GM19043 (cell line): ENCODE measurements around the gene E2F3.

Experiments used
- ATAC-seq: cut with Tn5 transposase; IDR thresholded peaks from one replicate; pipeline ENCODE4 v1.9.1; 2021; ENCODE audit warnings: low read depth; ENCODE audit not compliant: unreplicated experiment

E2F3 gene

DNA sequence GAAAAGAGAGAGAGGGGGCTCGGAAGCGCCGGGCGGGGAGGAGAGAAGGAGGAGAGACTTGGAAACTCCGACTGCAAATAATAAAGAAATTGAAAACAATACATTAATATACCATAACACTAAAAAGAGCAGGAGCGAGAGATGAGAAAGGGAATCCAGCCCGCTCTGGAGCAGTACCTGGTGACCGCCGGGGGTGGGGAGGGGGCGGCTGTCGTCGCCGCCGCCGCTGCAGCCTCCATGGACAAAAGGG lies 338 bp downstream of the E2F3 start:
- no peak for ATAC-seq

DNA sequence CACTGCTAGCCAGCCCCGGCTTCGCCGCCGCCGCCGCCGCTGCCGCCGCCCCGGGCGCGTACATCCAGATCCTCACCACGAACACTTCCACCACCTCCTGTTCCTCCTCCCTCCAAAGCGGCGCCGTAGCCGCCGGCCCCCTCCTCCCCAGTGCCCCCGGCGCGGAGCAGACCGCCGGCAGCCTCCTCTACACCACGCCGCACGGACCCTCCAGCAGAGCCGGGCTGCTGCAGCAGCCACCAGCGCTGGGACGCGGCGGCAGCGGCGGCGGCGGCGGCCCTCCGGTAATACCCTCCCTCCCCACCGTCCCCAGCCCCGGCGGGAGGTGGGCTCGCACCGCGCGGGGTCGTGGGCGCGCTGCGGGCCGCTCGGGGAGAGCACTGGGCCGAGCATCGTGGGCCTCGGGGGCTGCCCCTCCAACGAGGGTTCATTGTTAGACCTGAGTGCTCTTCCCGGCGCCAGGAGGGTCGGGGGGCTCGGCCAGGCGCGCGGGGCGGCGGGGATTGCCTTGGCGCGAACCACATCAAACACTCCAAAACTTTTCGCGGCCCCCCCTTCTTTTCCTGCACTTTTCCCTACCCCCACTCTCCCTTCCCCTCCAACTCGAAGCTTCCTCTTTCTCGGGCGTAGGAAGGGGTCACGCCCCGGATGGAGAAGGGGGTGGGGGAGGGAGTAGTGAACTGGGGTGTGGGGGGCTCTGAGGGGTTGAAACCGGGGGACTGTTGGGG lies 827 bp downstream of the E2F3 start:
- ATAC-seq, result no peak

DNA sequence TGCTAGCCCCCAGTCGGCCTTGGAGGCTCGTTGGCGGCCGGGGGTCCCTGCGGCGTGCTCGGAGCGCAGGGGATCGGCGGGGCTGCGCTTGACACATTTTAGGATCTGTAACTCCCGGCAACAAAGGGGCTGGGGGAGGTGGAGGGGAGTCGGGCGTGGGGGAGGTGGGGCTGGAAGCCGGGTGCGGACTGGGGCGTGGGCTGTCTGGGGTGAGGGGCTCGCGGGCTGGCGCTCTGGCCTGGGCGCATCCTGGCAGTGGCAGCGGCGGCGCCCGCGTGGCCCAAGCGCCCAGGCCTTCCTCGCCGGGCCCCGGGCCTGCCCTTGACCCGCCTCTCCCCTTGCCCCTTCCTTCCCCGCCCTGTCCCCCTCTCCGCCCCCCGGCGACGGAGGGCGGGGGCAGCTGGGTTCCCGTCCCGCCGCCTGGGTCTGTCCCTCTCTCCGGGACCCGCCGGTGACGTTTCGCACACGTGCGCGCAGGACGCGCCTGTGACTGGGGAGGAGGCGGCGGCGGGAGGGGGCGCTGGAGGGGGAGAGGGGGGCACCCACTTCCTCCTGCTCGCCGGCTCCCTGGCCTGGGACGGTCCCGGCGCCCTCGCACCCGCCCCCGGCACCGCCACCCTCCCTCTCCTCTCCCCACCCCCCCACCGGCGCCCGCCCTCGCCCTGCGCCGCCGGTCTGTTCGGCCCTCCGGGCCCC lies 1.5 kb downstream of the E2F3 start:
- peak; percentile 38 for ATAC-seq

DNA sequence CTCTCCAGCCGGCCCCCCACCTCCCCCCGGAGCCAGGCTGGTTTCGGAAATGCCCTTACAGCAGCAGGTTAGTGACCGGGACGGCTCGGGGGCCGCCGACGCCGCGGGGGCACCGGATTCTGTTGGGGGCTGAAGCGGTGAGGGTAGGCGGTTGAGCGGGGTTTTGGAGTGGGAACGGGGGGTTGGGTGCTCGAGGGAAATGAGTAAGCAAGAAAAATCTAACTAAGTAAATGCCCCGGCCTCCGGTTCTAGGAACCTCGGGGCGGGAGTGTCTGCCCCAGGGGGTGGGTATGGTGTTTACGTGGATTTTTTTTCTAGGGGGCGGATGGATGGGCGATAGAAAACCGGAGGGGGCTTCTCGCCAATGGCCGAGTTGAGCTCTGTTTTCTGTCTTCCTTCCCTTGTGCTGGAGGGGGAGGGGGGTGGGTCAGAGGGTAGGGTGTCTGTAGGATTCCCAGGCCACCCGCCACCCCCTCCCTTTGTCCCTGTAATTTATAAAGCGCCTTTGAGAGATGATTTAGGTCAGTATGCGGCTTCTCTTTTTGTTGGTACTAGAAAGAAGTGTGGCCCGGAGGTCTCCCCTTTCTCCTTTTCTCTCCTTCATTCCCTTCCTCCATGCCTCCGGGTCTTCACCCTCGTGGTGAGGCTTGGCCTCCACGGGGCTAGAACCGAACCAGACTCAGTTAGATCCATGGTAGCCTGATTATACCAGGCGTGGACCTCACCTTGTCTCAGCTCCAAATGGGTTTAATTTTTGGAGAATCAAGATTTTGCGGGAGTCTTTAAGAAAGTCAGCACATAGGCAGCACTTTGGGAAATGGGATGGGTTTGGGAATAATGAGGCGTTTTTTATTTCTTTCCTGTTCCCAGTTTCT lies 2.3 kb downstream of the E2F3 start:
- peak; percentile 0 for ATAC-seq

DNA sequence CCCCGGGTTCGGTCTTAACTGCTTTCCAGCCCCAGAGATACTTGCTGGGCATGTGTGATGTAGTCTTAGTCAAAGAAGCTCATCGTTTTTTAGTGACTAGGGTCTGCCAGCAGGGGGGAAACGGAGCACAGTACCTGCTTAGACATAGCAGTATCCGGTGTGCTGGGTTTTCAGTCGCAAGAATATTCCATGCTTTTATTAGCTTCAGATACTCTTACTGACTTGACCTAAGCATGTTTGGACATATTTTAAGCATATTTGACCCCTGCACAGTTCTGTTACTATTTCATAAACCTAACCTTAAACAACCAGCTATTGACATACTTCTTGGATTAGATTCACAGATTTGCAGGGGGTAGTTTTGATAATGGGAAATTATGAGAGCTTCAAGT lies 3.0 kb downstream of the E2F3 start:
- ATAC-seq, result peak; percentile 19

DNA sequence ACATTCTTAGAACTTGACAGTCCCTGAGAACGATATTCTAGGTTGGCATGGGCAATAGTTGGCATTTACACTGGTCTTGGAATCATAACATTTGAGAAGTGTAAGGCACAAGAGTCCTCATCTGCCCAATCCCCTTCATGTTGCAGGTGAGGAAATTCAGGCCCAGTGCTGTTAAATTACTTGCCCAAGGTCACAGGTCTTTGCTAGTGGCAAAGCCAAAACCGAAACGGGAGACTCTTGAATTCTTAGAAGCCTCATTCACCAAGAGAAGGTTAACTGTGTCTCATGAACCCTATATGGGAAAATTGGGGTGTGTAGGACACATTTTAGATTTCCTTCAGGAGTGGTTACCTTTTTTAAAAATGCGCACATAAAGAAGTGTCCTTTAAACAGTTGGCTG lies 7.2 kb downstream of the E2F3 start:
- no peak for ATAC-seq

DNA sequence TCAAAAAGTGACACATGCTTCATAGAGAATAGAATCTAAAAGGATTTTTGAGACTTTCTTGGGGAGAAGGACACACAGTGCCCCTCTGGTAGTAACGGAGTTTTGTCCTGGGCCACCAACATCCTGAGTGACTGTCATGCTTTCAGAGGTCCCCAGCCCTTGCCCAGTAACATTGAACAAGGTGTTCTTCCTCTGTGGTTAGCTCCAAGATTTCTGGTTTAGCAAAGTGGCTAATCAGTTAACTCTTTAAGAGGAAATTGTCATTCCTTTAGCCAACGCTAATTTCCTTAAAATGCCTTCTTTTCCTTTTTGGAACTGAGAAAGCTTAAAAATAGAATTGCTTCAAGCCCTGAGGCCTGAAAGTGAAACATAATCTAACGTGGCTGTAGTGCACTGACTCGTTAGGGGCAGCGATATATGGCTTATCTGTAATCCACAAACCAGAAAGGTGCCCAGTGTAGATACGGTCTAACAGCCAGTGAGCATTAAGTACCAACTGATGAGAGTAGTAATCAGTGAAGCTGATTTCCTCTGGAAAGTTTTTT lies 7.8 kb downstream of the E2F3 start:
- peak; percentile 92 for ATAC-seq

DNA sequence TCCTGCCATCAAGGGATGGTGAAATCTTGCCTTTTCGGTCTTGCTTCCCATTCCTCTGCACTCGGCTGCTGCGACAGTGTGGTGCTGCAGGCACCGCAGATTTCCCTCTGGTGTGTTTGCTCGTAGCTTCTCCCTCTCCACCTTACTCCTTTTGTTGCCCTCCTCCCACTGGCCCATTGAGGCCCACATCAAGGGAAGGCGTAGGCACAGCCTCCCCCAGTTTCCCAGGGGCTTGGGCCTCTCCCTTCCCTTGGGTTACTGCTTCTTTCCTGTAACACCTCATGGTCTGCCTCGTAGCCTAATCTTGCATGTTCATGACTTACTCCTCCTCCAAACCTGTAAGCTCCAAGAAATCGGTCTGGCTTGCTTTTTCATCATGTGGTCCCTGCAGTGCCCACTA lies 9.9 kb downstream of the E2F3 start:
- no peak for ATAC-seq

DNA sequence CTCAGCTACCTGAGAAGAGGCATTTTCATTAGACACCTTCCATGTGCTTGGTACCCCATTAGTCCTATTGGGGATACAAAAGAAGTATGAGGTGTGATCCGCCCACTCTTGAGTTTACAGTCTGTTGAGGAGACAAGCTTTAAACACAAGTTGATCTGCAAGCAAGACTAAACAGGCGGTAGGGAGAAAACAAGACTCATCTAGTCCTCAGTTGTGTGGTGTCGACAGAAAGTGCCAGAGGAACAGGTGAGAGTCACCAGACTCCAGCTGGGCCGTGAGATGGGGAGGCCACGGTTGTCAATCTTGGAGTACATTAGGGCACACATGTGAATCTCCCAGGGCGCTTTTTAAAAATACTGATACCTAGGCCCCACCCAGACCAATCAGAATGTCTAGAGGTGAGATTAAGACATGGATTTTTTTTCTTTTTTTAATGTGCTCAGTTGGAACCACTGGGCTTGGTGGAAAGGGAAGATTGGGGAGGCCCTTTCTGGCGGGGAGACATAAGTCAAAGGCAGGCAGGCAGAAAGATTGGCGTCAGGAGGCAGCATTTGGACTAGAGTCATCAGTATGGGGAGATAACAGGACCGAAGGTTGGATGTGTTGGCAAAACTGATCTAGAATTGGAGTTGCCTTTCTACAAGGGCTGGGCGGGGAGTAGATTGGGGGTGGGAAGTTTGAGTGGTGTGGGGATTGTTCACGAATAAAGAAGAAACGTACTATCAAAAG lies 10.4 kb downstream of the E2F3 start:
- no peak for ATAC-seq

DNA sequence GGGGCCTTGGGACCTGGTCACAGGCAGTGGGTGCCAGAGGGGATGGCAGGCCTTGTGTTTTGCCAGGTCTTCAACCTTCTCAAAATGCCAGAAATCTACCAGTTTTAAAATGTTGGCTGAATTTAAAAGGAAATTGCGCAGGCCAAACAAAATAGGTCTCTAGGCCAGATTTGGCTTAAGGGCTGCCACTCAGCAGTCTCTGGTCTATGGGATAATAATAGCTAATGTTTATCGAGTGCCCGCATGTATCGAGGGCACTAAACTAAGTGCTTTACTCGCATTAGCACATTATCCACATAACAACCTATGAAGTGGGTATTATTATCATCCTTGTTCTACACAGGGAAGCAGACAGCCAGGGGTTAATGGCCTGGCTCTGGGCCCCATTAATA lies 11.0 kb downstream of the E2F3 start:
- no peak for ATAC-seq

DNA sequence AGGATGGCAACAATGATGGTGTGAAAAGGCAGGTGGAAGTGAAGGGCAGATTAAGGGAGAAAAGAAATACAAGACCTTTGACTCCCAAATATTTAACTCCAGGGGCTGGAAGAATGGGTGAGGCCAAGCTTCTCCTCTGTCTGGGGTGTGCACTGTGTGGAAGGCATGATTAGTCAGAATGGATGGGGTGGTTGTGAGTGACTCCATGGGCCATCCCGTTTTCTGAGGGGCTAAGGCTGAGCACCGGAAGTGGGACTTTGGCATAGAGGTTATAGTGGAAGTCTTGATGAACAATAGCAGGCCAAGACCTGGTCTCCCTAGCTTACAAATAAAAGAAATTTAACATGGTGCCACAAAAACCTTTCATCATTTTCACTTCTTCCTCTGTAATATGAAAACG lies 12.1 kb downstream of the E2F3 start:
- no peak for ATAC-seq

DNA sequence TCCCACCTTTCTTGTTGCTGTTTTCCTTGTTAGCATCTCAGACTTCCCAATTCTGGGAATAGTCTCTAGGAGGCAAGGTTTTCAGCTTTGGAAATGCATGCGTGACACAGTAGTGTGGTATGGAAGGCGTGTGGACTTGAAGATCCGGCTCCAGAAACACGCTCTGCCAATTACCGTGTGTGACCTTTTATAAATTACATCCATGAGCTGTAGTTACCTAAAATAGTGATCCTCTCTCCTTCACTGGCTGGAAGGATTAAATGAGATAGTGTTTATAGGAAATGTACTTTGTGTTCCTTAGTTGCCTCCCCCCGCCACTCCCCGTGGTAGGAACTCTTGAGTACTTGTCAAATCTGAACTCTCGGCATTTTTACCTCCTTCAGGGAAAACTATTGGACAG lies 13.0 kb downstream of the E2F3 start:
- no peak for ATAC-seq

DNA sequence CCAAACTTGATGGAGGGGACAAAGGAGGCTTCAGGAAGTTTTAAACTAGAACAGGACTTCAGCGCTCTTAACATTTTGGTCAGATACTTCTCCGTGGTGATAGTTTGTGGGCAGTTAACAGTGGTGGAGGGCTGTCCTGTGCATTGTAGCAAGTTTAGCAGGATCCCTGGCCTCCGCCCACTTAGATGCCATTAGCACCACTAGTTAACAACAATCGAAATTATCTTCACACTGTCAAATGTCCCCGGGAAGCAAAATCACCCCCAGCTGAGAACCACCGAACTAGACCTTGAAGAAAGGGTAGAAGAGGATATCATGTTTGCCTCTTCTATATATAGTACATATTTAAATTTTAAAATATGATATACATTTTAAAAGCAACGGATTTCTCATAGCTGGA lies 13.6 kb downstream of the E2F3 start:
- no peak for ATAC-seq

DNA sequence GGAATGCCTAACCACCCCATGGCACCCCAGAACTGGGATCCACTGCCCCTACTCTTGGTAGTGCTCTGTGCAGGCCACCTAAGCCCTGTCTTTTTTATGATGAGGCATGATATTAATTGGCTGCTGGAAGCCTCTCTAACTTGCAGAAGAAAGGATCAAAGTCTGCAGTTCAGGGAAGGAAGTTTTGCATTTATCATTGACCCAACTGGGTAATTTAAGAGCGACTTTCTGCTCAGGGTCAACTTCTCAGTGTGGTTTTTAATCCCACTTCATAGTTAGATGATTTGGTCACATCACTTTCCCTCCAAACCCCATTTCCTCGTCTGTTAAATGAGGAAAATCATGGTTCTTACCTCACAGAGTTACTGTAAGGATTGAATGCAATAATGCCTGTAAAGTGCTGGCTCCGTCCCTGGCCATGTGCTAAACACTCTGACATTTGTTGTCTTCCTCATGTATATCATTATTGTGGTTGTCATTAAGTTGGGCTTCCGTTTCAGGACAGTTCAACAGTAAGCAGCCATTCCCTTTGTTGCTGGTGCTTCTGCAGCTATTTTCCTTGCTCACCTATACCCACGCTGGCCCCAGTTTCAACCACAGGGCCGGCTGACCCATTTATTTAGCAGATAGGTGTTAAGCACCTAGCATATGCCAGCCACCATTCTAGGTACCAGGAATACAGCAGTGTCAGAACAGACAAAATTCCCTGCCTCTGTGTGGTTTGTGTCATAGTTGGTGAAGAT lies 14.2 kb downstream of the E2F3 start:
- no peak for ATAC-seq

DNA sequence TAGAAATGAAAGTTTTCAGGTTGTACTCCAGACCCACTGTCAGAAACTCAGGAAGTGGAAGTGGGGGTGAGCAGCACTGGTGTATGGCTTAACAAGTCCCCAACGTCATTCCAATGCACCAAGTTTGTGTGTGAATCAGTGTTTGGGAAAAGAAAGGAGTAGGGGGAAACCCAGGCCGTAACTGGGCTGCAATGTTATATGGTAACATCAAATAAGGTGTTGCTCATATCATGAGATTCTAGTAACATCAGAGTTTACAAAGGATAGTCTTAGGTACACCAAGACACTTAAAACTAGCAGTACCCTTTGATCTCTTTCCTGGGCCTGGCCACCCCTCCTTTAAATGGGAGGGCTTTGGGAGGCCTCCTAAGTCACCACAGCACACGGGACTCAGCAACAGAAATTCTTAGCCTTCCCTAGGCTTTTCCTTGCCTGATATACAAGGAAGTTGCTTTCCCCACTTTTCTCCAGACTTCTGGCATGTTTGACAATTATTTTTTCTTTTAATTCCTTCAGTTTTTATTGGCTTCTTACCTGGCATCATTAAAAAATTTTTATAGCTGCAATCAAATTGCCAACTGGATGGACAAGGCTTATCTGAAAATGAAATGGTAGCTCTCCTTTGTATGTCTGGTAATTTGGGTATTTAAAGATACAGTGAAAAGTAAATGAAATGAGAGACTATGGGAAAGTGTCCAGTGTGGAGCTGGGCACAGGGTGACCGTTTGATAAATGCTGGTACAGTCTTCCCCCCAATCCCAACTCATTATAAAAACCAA lies 15.1 kb downstream of the E2F3 start:
- ATAC-seq, result no peak

DNA sequence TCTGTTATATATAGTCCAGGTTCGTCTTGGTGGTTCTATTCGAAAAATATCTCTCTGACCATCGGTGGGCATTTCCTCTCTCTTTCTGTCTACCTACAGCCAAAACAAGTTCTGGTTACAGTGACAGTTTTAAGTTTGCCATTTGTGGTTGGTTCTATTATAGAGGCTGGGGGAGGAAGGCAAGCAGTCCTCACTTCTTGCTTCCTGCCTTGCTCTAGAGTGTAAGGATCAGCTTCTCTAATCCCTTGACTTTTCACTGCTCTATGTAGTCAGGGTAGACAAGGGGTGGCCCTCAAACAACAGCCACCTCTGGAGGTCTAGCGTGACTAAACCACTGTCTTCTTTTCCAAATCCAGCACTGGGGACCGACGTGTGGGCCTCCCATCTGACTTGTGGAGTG lies 16.1 kb downstream of the E2F3 start:
- no peak for ATAC-seq

DNA sequence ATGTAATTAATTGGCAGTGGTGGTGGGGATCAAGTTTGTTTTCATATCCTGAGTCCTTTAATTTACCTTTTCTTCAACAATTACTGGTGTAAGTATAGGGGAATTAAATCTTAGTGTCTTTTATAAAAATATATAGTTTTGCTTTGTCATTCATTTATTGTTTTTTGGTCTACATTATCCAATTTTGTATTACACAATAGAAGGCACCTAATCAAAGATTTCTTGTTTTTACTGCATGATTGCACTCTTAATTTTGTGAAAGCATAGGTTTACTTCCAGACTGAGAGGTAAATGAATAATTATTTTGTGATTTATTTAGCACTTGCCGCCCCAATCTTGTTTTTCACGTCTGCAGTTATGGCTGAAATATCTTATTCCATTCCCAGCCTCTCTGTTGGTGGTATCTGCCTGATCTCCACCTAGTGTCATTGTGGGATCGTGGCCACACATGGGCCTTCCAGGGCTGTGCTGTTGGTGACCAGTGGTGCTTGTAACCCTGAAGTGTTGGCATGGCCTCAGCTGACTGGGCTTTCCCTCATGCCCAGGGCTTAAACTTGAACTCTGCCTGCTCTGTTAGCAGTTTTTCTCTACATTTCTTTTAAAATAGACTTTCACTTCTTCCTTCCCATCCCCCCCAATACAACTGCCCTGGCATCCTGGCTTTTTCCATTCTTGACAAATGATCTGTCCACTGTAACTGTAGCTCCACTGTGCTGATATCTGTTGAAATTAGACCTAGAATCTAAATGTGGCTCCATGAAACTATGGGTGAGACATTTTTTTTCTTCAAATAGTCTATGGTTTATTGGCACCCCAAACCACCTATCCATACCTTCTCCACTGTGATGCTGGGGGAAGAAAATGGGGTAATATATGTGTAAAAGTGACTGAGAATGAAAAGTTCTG lies 24.8 kb downstream of the E2F3 start:
- no peak for ATAC-seq

DNA sequence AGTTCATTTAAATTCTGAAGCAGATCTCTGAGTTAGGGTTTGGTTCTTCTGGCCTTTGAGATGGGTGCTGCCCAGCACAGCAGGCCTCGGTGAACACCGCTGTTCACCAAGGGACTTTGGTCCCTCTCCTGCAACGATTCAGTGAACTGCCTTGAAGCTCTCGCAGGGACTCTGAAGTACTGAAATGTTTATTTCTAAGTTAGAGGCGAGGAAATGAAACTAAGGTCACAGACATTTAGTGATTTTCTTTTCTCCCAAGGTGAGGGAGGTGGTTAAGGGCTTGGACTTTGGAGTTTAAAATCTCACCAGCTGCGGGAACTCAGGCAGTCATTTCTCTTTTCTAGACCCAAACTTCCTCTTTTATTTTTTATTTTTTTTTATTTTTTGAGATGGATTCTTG lies 26.2 kb downstream of the E2F3 start:
- ATAC-seq, result peak; percentile 76
